HCT116 (cell line): ENCODE measurements around the gene KIAA0930. TPM values are rescaled to one million over a fixed set of nuclear protein-coding genes. Genes with fewer than 3 reads are reported as not detected.

ENCODE experiments used
- ATAC-seq: fragments of 200-7000 bp; cut with Tn5 transposase; 2 replicates; pipeline ENCODE4 v1.9.1; 2020; ENCODE audit warnings: mild to moderate bottlenecking, moderate library complexity
- BruUV-seq: library from RNA; stranded (reverse); fragments of 400-500 nt; replicated peaks from 2 replicates; lab custom pipeline; 2021; lab: Mats Ljungman, UMichigan
- CTCF ChIA-PET: fragments of 300-600 bp; sonication (Branson Sonifier 250); formaldehyde crosslinking; loops from one replicate; lab custom pipeline; 2021; ENCODE audit warnings: antibody characterized with exemption; lab: Charles Lee
- POLR2A ChIA-PET: fragments of 300-600, 350-600 bp; sonication (Branson Sonifier 250); formaldehyde crosslinking; loops from one replicate; lab custom pipeline; 2021; ENCODE audit warnings: antibody characterized with exemption; lab: Charles Lee
- RAD21 ChIA-PET, 2 experiments: fragments of 300-600 bp; sonication (Branson Sonifier 250); formaldehyde crosslinking; loops; one replicate each; lab custom pipeline; 2023; ENCODE audit warnings: low total read pairs in 2 of 2; ENCODE audit not compliant: uncharacterized antibody in 2 of 2, unreplicated experiment in 2 of 2, low non-redundant PET in 1 of 2; lab: Charles Lee
- DNase-seq: peaks from one replicate; pipeline ENCODE4 v3.0.0-alpha.2; 2010; ENCODE audit warnings: low read depth, low spot score
- H2AFZ ChIP-seq: fragments of 200-600 bp; shearing (Covaris generic), sonication (generic); 2 replicates; pipeline ENCODE4 v1.6.1; 2017; ENCODE audit warnings: low read depth, mixed run types, mixed read lengths, antibody characterized with exemption, low read length; ENCODE audit not compliant: poor library complexity, severe bottlenecking
- H3K27ac ChIP-seq: 2 replicates; pipeline ENCODE4 v1.5.1; 2012; ENCODE audit warnings: low read depth, low read length
- H3K27me3 ChIP-seq: fragments of 200-600 bp; sonication (generic); 2 replicates; pipeline ENCODE4 v1.6.1; 2016; ENCODE audit warnings: mixed run types, low read length, mixed read lengths; ENCODE audit not compliant: insufficient read depth
- H3K36me3 ChIP-seq, 2 experiments: fragments of 200-500 bp in 1 of 2; fragments of 200-600 bp in 1 of 2; sonication (Bioruptor generic) in 1 of 2; sonication (generic) in 1 of 2; 2 replicates each; pipeline versions ENCODE4 v1.5.1 to v1.6.1; 2014 to 2016; ENCODE audit warnings: low read length in 2 of 2, inconsistent platforms in 1 of 2, mixed read lengths in 1 of 2, mixed run types in 1 of 2; ENCODE audit not compliant: insufficient read depth in 2 of 2, control insufficient read depth in 1 of 2
- H3K4me1 ChIP-seq, 2 experiments: fragments of 200-600 bp in 1 of 2; sonication (generic) in 1 of 2; 2 replicates each; pipeline versions ENCODE4 v1.5.1 to v1.6.1; 2012 to 2017; ENCODE audit warnings: low read length in 2 of 2, inconsistent platforms in 1 of 2, mild to moderate bottlenecking in 1 of 2, mixed read lengths in 1 of 2, mixed run types in 1 of 2, moderate library complexity in 1 of 2; ENCODE audit not compliant: insufficient read depth in 2 of 2, control insufficient read depth in 1 of 2
- H3K4me2 ChIP-seq: fragments of 200-600 bp; sonication (generic); 2 replicates; pipeline ENCODE4 v1.6.1; 2017; ENCODE audit warnings: mixed run types, low read length, mixed read lengths
- H3K4me3 ChIP-seq, 2 experiments: fragments of 200-600 bp in 1 of 2; sonication (generic) in 1 of 2; replicated peaks in 1 of 2; 2 replicates each; pipeline ENCODE4 v1.5.1; 2011 to 2016; ENCODE audit warnings: low read length in 2 of 2, control low read depth in 1 of 2, low read depth in 1 of 2, mild to moderate bottlenecking in 1 of 2, mixed read lengths in 1 of 2, mixed run types in 1 of 2
- H3K79me2 ChIP-seq: fragments of 200-600 bp; sonication (generic); 2 replicates; pipeline ENCODE4 v1.6.1; 2017; ENCODE audit warnings: mild to moderate bottlenecking, mixed run types, low read length, moderate library complexity, mixed read lengths; ENCODE audit not compliant: insufficient read depth
- H3K9ac ChIP-seq: fragments of 200-600 bp; sonication (generic); 2 replicates; pipeline ENCODE4 v1.6.1; 2016; ENCODE audit warnings: low read length, mixed read lengths
- H3K9me2 ChIP-seq: fragments of 200-600 bp; sonication (generic), shearing (Covaris generic); 2 replicates; pipeline ENCODE4 v1.6.1; 2017; ENCODE audit warnings: mixed run types, mild to moderate bottlenecking, moderate library complexity; ENCODE audit not compliant: insufficient read depth
- H3K9me3 ChIP-seq, 2 experiments: fragments of 200-500 bp in 1 of 2; fragments of 200-600 bp in 1 of 2; sonication (Bioruptor generic) in 1 of 2; sonication (generic) in 1 of 2; 2 replicates each; pipeline ENCODE4 v1.6.1; 2014 to 2017; ENCODE audit warnings: low read length in 2 of 2, mixed read lengths in 2 of 2, inconsistent platforms in 1 of 2, low read depth in 1 of 2, mild to moderate bottlenecking in 1 of 2, mixed run types in 1 of 2, moderate library complexity in 1 of 2; ENCODE audit not compliant: control insufficient read depth in 1 of 2, insufficient read depth in 1 of 2
- H4K20me1 ChIP-seq: fragments of 200-600 bp; sonication (generic), shearing (Covaris generic); 2 replicates; pipeline ENCODE4 v1.6.1; 2017; ENCODE audit warnings: mixed run types, mild to moderate bottlenecking, moderate library complexity; ENCODE audit not compliant: insufficient read depth
- ATF3 ChIP-seq: IDR thresholded peaks from 2 replicates; pipeline ENCODE4 v1.6.1; 2012
- CEBPB ChIP-seq: IDR thresholded peaks from 2 replicates; pipeline ENCODE4 v1.6.1; 2012; ENCODE audit warnings: low read depth
- CTCF ChIP-seq, 3 experiments: fragments of 200-600 bp in 1 of 3; sonication (generic) in 1 of 3; IDR thresholded peaks in 2 of 3; conservative IDR thresholded peaks in 1 of 3; 2 replicates each; pipeline ENCODE4 v1.5.1; 2012 to 2017; ENCODE audit warnings: low read depth in 2 of 3, low read length in 2 of 3, antibody characterized with exemption in 1 of 3, borderline replicate concordance in 1 of 3, control low read depth in 1 of 3, mild to moderate bottlenecking in 1 of 3, mixed read lengths in 1 of 3, mixed run types in 1 of 3, moderate library complexity in 1 of 3; ENCODE audit not compliant: insufficient read depth in 1 of 3
- EGR1 ChIP-seq: IDR thresholded peaks from 2 replicates; pipeline ENCODE4 v1.6.1; 2012; ENCODE audit warnings: low read depth
- EZH2 ChIP-seq: fragments of 200-600 bp; sonication (generic); IDR thresholded peaks from 2 replicates; pipeline ENCODE4 v1.6.1; 2017; ENCODE audit warnings: antibody characterized with exemption, mixed run types
- FOSL1 ChIP-seq: IDR thresholded peaks from 2 replicates; pipeline ENCODE4 v1.6.1; 2012; ENCODE audit warnings: low read depth
- JUND ChIP-seq: IDR thresholded peaks from 2 replicates; pipeline ENCODE4 v1.6.1; 2012
- POLR2AphosphoS5 ChIP-seq: IDR thresholded peaks from 2 replicates; pipeline ENCODE4 v1.6.1; 2011; ENCODE audit warnings: mild to moderate bottlenecking, low read depth, low read length, moderate library complexity
- RAD21 ChIP-seq: IDR thresholded peaks from 2 replicates; pipeline ENCODE4 v1.6.1; 2012; ENCODE audit warnings: low read depth, mild to moderate bottlenecking
- SP1 ChIP-seq: IDR thresholded peaks from 2 replicates; pipeline ENCODE4 v1.6.1; 2012; ENCODE audit warnings: low read depth
- SRF ChIP-seq: IDR thresholded peaks from 2 replicates; pipeline ENCODE4 v1.6.1; 2012; ENCODE audit warnings: low read depth
- intact Hi-C: fragments of 100-400 bp; cut with micrococcal nuclease; formaldehyde crosslinking; loops from 2 replicates; pipeline ENCODE4 v1.10.0; 2022
- total RNA-seq: library from RNA; stranded (reverse); gene quantifications from one replicate; pipeline ENCODE4 v1.2.1, GENCODE V29; 2021; ENCODE audit not compliant: unreplicated experiment

Gene KIAA0930
- total RNA-seq, 1 experiment from 2014 or later: 60.9 TPM

GRCh38 chr22:45194686-45195085 lies 46.0 kb downstream of the KIAA0930 start:
- Histone ChIP-seq H3K9me2 (no peaks in the 10 kb centered on the region), H3K9me3 (no peaks in the 10 kb centered on the region), H3K4me3 (no peak overlapping the region), H3K79me2 (no peaks in the 10 kb centered on the region), H2AFZ (no peak overlapping the region), H3K4me1 (no peaks in the 10 kb centered on the region), H3K27me3 (no peaks in the 10 kb centered on the region), H3K36me3 (peaks cover 0 to 12% of the 10 kb centered on the region in 2 experiments; a peak in 3 of 4 replicates), H3K27ac (no peak overlapping the region), H4K20me1 (no peaks in the 10 kb centered on the region), H3K4me2 (no peak overlapping the region), H3K9ac (no peak overlapping the region)
- CTCF ChIA-PET: no interaction called here
- intact Hi-C loops: no loop called here
- TF ChIP-seq EGR1: no peak
- TF ChIP-seq ATF3: no peak
- no peak for TF ChIP-seq JUND
- TF ChIP-seq FOSL1: no peak
- no peak for TF ChIP-seq RAD21
- no peak for TF ChIP-seq EZH2
- TF ChIP-seq CEBPB: no peak
- TF ChIP-seq POLR2AphosphoS5: no peak
- TF ChIP-seq SRF: no peak
- TF ChIP-seq SP1: no peak
- TF ChIP-seq CTCF (IDR thresholded peaks at IDR 0.05 in 2 of 3, conservative IDR thresholded peaks at IDR 0.05 in 1 of 3; ENCODE audit: borderline replicate concordance in 1 of 3, insufficient read depth in 1 of 3, low read depth in 2 of 3, low read length in 2 of 3): no peak
- ATAC-seq (no peak), DNase-seq (no peak)
- no TSS peak for BruUV-seq
- POLR2A ChIA-PET: interaction anchor here (1.3 kb wide), 1 partner anchor 31 kb away, joined by 3 read pairs; the partner anchor contains the start of gene NUP50
- RAD21 ChIA-PET: no interaction called here
